Lung (tissue), 12 donors: ENCODE results near the gene CYP19A1. TPM values are rescaled to one million over a fixed set of nuclear protein-coding genes. Genes with fewer than 3 reads are reported as not detected.

ENCODE experiments used
- ATAC-seq: fragments of 200-7000 bp; cut with Tn5 transposase; one replicate; pipeline ENCODE4 v1.9.1; 2020; ENCODE audit warnings: moderate number of reproducible peaks; ENCODE audit not compliant: insufficient read depth, low FRiP score
- DNase-seq, 3 donors: peaks; one replicate each; pipeline ENCODE4 v3.0.0-alpha.2; 2013 to 2017
- H3K27ac ChIP-seq, 2 donors: one replicate each; pipeline ENCODE4 v1.5.1; 2013; ENCODE audit warnings: mild to moderate bottlenecking in 2 of 2, moderate library complexity in 2 of 2, control low read depth in 1 of 2, inconsistent platforms in 1 of 2, low read depth in 1 of 2, low read length in 1 of 2
- H3K27me3 ChIP-seq, 3 donors: one replicate each; pipeline ENCODE4 v1.5.1; 2013; ENCODE audit warnings: low read length in 2 of 3; ENCODE audit not compliant: control insufficient read depth in 3 of 3, insufficient read depth in 3 of 3
- H3K36me3 ChIP-seq, 4 donors: one replicate each; pipeline ENCODE4 v1.5.1; 2013; ENCODE audit warnings: low read length in 4 of 4, mild to moderate bottlenecking in 1 of 4, moderate library complexity in 1 of 4; ENCODE audit not compliant: control insufficient read depth in 4 of 4, insufficient read depth in 4 of 4
- H3K4me1 ChIP-seq, 5 donors: one replicate each; pipeline ENCODE4 v1.5.1; 2013; ENCODE audit warnings: low read length in 5 of 5, mild to moderate bottlenecking in 2 of 5, moderate library complexity in 1 of 5; ENCODE audit not compliant: control insufficient read depth in 5 of 5, insufficient read depth in 5 of 5
- H3K4me3 ChIP-seq: one replicate; pipeline ENCODE4 v1.5.1; 2013; ENCODE audit warnings: mild to moderate bottlenecking, control low read depth, moderate library complexity
- H3K9ac ChIP-seq, 2 donors: one replicate each; pipeline ENCODE4 v1.5.1; 2013; ENCODE audit warnings: low read length in 2 of 2, control low read depth in 1 of 2; ENCODE audit not compliant: insufficient read depth in 1 of 2
- H3K9me3 ChIP-seq, 4 donors: one replicate each; pipeline ENCODE4 v1.5.1; 2013; ENCODE audit warnings: low read length in 3 of 4, mild to moderate bottlenecking in 1 of 4, moderate library complexity in 1 of 4; ENCODE audit not compliant: control insufficient read depth in 4 of 4, insufficient read depth in 3 of 4
- WGBS, 2 donors: extraction: QIAGEN DNeasy Blood & Tissue Kit; methylation state at CpG; one replicate each; pipeline ENCODE4 v1.1.7; 2013; 5-methylcytosine and 5-hydroxymethylcytosine counted together
- polyA plus RNA-seq, 2 donors: library from polyadenylated mRNA; stranded (reverse); fragments of 200-250 nt; gene quantifications; one replicate each; pipeline ENCODE4 v1.2.1, GENCODE V29; 2013
- total RNA-seq, 2 donors: library from RNA; depleted of rRNA in 1 of 2; stranded (reverse); fragments of >200 nt in 1 of 2; gene quantifications; one replicate each; pipeline ENCODE4 v1.2.1, GENCODE V29; 2014 to 2021
- TF ChIP-seq, protein P1 (sequence below): IDR thresholded peaks from 2 replicates; pipeline ENCODE4 v1.5.1; 2012; ENCODE audit warnings: mild to moderate bottlenecking; ENCODE audit errors: control extremely low read depth, extremely low read depth
- donor health status: control.
- donor health status: control.
- donor health status: Bipolar disorder and iron deficiency.
- donor health status: healthy.
- donor health status: DM: yes; HTN: yes; CAD: no.

The CYP19A1 gene
- total and polyA plus RNA-seq, 4 donors = 0.37 to 9.6 (median 2.4) TPM

DNA sequence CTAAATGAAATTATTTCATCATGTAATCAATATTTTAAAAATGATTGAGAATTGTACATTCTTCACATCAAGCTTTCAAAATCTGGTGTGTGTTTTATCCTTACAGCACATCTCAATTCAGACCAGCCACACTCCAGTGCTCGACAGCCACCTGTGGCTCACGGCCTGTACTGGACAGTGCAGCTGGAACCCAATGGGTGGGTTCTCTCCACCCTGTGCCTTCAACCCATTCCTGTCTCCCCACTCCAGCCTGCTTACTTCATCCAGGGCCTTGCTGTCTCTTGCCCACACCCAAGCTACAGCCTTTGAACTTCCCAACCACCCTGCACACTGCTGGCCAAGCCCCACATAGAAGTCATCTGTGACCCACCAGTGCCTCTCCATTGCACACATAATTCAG is 17.6 kb downstream of the CYP19A1 start:
- Histone ChIP-seq H3K27me3 (no peaks in the 10 kb centered on the region), H3K4me3 (no peak overlapping the region), H3K9me3 (peaks cover 0 to 2% (median 0%) of the 10 kb centered on the region in 4 donors), H3K27ac (no peak overlapping the region), H3K9ac (no peak overlapping the region), H3K4me1 (peaks cover 0 to 6% (median 0%) of the 10 kb centered on the region in 5 donors), H3K36me3 (no peaks in the 10 kb centered on the region)
- ATAC-seq = no peak
- TF ChIP-seq, protein P1, sequence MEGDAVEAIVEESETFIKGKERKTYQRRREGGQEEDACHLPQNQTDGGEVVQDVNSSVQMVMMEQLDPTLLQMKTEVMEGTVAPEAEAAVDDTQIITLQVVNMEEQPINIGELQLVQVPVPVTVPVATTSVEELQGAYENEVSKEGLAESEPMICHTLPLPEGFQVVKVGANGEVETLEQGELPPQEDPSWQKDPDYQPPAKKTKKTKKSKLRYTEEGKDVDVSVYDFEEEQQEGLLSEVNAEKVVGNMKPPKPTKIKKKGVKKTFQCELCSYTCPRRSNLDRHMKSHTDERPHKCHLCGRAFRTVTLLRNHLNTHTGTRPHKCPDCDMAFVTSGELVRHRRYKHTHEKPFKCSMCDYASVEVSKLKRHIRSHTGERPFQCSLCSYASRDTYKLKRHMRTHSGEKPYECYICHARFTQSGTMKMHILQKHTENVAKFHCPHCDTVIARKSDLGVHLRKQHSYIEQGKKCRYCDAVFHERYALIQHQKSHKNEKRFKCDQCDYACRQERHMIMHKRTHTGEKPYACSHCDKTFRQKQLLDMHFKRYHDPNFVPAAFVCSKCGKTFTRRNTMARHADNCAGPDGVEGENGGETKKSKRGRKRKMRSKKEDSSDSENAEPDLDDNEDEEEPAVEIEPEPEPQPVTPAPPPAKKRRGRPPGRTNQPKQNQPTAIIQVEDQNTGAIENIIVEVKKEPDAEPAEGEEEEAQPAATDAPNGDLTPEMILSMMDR = no peak
- 96 to 100% methylated on average over 2 of the region's 2 CpGs for WGBS, 2 donors
- no peak for DNase-seq

DNA sequence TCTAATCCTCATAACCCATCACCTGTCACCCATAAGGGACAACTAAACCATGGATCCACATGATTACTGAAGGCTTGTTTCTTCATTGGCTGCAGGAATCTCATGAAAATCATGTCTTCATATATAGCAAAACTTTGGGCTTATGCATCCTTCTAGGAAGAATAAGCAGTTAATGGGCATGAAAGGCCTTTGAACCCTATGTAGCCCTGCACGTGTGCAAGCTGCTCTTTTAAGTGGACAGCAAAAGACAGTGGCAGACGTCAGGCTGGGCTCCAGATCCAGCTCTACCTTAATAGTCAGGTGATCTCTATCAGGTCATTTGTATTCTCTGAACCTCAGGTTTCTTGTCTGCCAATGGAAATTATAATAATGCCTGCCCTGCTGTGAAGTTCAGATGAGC is 18.9 kb downstream of the CYP19A1 start:
- no peak for ATAC-seq

DNA sequence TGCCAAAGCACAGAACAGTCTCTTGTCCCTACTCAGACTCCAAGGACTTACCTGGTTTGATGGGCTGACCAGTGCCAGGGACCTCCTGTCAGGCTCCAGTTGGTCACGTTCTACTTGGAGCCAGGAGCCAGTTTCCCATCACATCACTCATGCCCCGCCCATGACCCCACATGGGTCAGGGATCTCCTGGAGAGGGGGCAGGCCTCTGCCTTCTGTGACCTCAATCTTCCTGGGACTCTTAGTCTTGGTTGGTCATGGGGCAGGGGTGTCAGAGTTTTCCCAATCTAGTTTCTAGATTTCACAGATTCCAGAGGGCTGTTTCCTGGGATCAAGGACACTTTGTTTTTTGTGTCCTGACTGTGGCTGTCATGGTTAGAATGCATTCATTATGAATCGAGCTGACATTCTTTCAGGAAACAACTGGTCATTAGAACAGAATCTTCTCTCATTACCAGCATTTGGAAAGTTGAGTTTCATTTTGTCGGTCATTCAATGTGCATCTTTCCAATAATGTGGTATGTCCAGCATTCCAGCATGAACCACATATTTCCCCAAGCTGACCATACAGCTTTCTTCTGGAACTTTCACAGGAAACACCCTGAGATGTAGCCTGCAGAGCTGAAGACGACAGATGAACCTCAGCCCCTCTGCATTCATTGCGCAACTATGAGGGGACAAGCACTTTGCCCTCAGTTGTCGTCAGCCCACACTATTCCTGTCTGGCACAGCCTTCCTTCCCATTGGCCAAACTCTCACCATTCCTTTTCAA is 19.8 kb downstream of the CYP19A1 start:
- 67 to 74% methylated on average over 7 of the region's 7 CpGs for WGBS, 2 donors
- ATAC-seq = no peak
- no peaks in the 10 kb centered on the region for H3K36me3 ChIP-seq

More for the DNA sequence above, 18.9 kb downstream of the CYP19A1 start:
- no peaks in the 10 kb centered on the region for H3K36me3 ChIP-seq
- no peak overlapping the region for H3K4me3 ChIP-seq
- H3K4me1 ChIP-seq = peaks cover 0 to 6% (median 0%) of the 10 kb centered on the region in 5 donors
- TF ChIP-seq, protein P1 = no peak
- H3K27ac ChIP-seq = no peak overlapping the region
- no peaks in the 10 kb centered on the region for H3K27me3 ChIP-seq
- 81 to 89% methylated on average over 2 of the region's 2 CpGs for WGBS, 2 donors
- no peak for DNase-seq
- no peak overlapping the region for H3K9ac ChIP-seq
- H3K9me3 ChIP-seq = peaks cover 0 to 2% (median 0%) of the 10 kb centered on the region in 4 donors

More for the DNA sequence above, 19.8 kb downstream of the CYP19A1 start:
- DNase-seq = no peak
- Histone ChIP-seq H3K4me3 (no peak overlapping the region), H3K9ac (no peak overlapping the region), H3K27me3 (no peaks in the 10 kb centered on the region), H3K9me3 (peaks cover 0 to 2% (median 0%) of the 10 kb centered on the region in 4 donors), H3K4me1 (peaks cover 0 to 4% (median 0%) of the 10 kb centered on the region in 5 donors), H3K27ac (peak overlapping the region in 1 of 2 donors; percentile 40)
- TF ChIP-seq, protein P1 = no peak
